ENCODE data around the gene NSMCE4A. TPM values are rescaled to one million over a fixed set of nuclear protein-coding genes. Genes with fewer than 3 reads are reported as not detected.

NSMCE4A gene
- polyA plus RNA-seq, 1 donor from 2014 or later = 133 TPM

DNA sequence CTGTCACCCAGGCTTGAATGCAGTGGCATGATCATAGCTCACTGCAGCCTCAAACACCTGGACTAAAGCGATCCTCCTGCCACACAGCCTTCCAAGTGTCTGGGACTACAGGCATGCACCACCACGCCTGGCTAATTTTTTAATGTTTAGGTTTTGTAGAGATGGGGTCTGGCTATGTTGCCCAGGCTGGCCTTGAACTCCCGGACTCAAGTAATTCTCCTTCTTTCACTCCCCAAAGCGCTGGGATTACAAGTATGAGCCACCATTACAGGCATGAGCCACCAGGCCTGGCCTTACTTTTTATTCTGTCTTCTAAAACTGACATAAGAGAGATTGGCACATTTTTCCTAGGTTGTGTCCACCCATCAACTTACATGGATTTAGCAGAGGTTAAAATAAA is 47.3 kb upstream of the NSMCE4A start:
- no peaks in the 10 kb centered on the region for H3K27me3 ChIP-seq (ENCODE audit: insufficient read depth, low read depth, low read length)
- H3K4me2 ChIP-seq (ENCODE audit: low read length) = no peak overlapping the region
- no peak overlapping the region for H3K27ac ChIP-seq (ENCODE audit: low read length)
- H3K9me3 ChIP-seq (ENCODE audit: low read length) = no peaks in the 10 kb centered on the region
- no peaks in the 10 kb centered on the region for H3F3A ChIP-seq (ENCODE audit: insufficient read depth, low read length, poor library complexity, severe bottlenecking)
- TF ChIP-seq RAD21 (conservative IDR thresholded peaks at IDR 0.05) (no peak), POLR2AphosphoS5 (IDR thresholded peaks at IDR 0.05) (no peak), EP300 (conservative IDR thresholded peaks at IDR 0.05; ENCODE audit: poor library complexity, severe bottlenecking) (no peak), TAF1 (IDR thresholded peaks at IDR 0.05; ENCODE audit: low read depth) (no peak), EZH2 (IDR thresholded peaks at IDR 0.05; ENCODE audit: borderline replicate concordance, insufficient read depth, low read length, poor library complexity, severe bottlenecking) (no peak), SMC3 (conservative IDR thresholded peaks at IDR 0.05; ENCODE audit: poor library complexity) (no peak), MXI1 (conservative IDR thresholded peaks at IDR 0.05; ENCODE audit: poor library complexity, severe bottlenecking) (no peak)
- TF ChIP-seq, protein P1, sequence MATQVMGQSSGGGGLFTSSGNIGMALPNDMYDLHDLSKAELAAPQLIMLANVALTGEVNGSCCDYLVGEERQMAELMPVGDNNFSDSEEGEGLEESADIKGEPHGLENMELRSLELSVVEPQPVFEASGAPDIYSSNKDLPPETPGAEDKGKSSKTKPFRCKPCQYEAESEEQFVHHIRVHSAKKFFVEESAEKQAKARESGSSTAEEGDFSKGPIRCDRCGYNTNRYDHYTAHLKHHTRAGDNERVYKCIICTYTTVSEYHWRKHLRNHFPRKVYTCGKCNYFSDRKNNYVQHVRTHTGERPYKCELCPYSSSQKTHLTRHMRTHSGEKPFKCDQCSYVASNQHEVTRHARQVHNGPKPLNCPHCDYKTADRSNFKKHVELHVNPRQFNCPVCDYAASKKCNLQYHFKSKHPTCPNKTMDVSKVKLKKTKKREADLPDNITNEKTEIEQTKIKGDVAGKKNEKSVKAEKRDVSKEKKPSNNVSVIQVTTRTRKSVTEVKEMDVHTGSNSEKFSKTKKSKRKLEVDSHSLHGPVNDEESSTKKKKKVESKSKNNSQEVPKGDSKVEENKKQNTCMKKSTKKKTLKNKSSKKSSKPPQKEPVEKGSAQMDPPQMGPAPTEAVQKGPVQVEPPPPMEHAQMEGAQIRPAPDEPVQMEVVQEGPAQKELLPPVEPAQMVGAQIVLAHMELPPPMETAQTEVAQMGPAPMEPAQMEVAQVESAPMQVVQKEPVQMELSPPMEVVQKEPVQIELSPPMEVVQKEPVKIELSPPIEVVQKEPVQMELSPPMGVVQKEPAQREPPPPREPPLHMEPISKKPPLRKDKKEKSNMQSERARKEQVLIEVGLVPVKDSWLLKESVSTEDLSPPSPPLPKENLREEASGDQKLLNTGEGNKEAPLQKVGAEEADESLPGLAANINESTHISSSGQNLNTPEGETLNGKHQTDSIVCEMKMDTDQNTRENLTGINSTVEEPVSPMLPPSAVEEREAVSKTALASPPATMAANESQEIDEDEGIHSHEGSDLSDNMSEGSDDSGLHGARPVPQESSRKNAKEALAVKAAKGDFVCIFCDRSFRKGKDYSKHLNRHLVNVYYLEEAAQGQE (IDR thresholded peaks at IDR 0.05; ENCODE audit: borderline replicate concordance) = no peak
- TF ChIP-seq, protein P2, sequence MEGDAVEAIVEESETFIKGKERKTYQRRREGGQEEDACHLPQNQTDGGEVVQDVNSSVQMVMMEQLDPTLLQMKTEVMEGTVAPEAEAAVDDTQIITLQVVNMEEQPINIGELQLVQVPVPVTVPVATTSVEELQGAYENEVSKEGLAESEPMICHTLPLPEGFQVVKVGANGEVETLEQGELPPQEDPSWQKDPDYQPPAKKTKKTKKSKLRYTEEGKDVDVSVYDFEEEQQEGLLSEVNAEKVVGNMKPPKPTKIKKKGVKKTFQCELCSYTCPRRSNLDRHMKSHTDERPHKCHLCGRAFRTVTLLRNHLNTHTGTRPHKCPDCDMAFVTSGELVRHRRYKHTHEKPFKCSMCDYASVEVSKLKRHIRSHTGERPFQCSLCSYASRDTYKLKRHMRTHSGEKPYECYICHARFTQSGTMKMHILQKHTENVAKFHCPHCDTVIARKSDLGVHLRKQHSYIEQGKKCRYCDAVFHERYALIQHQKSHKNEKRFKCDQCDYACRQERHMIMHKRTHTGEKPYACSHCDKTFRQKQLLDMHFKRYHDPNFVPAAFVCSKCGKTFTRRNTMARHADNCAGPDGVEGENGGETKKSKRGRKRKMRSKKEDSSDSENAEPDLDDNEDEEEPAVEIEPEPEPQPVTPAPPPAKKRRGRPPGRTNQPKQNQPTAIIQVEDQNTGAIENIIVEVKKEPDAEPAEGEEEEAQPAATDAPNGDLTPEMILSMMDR (IDR thresholded peaks at IDR 0.05; ENCODE audit: poor library complexity, severe bottlenecking) = no peak
- H3K36me3 ChIP-seq (ENCODE audit: insufficient read depth, low read length) = no peaks in the 10 kb centered on the region
- no peak overlapping the region for H3K9ac ChIP-seq (ENCODE audit: low read length)
- H4K20me1 ChIP-seq (ENCODE audit: insufficient read depth) = no peaks in the 10 kb centered on the region
- H2AFZ ChIP-seq (ENCODE audit: low read depth, low read length) = no peak overlapping the region
- no peaks in the 10 kb centered on the region for H3K79me2 ChIP-seq (replicated peaks; ENCODE audit: insufficient read depth, low read length)
- H3K4me3 ChIP-seq (ENCODE audit: low read length) = no peak overlapping the region
- H3K9me2 ChIP-seq (ENCODE audit: insufficient read depth, low read length) = no peaks in the 10 kb centered on the region

DNA sequence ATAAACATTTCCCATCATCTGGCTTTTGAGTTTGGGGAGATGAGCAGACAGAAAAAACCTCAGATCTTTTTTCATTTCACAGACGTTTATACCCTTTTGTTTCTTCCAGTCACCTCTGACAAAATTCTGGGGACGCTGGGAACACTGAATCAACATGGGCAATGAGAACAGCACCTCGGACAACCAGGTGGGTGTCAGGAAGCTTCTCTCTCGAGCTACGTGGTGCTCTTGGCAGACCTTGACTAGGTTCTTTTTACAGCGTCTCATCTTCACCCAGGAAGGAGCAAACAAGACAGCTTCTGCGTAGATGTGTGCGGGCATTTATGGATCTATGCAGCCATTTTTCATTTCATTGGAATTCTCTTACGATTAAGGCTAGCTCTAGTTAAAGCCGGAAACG is 46.8 kb upstream of the NSMCE4A start:
- Histone ChIP-seq H3K4me3 (ENCODE audit: low read length) (no peak overlapping the region), H3K9ac (ENCODE audit: low read length) (no peak overlapping the region), H3K4me2 (ENCODE audit: low read length) (no peak overlapping the region), H3K9me2 (ENCODE audit: insufficient read depth, low read length) (no peaks in the 10 kb centered on the region), H3K27ac (ENCODE audit: low read length) (no peak overlapping the region), H2AFZ (ENCODE audit: low read depth, low read length) (no peak overlapping the region), H3K79me2 (replicated peaks; ENCODE audit: insufficient read depth, low read length) (no peaks in the 10 kb centered on the region), H3K9me3 (ENCODE audit: low read length) (no peaks in the 10 kb centered on the region), H3K27me3 (ENCODE audit: insufficient read depth, low read depth, low read length) (no peaks in the 10 kb centered on the region), H4K20me1 (ENCODE audit: insufficient read depth) (no peaks in the 10 kb centered on the region), H3K36me3 (ENCODE audit: insufficient read depth, low read length) (no peaks in the 10 kb centered on the region), H3F3A (ENCODE audit: insufficient read depth, low read length, poor library complexity, severe bottlenecking) (no peaks in the 10 kb centered on the region)
- TF ChIP-seq RAD21 (conservative IDR thresholded peaks at IDR 0.05) (no peak), EP300 (conservative IDR thresholded peaks at IDR 0.05; ENCODE audit: poor library complexity, severe bottlenecking) (no peak), EZH2 (IDR thresholded peaks at IDR 0.05; ENCODE audit: borderline replicate concordance, insufficient read depth, low read length, poor library complexity, severe bottlenecking) (no peak), TAF1 (IDR thresholded peaks at IDR 0.05; ENCODE audit: low read depth) (no peak), SMC3 (conservative IDR thresholded peaks at IDR 0.05; ENCODE audit: poor library complexity) (no peak), POLR2AphosphoS5 (IDR thresholded peaks at IDR 0.05) (no peak), MXI1 (conservative IDR thresholded peaks at IDR 0.05; ENCODE audit: poor library complexity, severe bottlenecking) (no peak)
- TF ChIP-seq, protein P2 (IDR thresholded peaks at IDR 0.05; ENCODE audit: poor library complexity, severe bottlenecking) = no peak
- TF ChIP-seq, protein P1 (IDR thresholded peaks at IDR 0.05; ENCODE audit: borderline replicate concordance) = no peak
